ENCODE data around the gene RELA. TPM values are rescaled to one million over a fixed set of nuclear protein-coding genes. Genes with fewer than 3 reads are reported as not detected.

RELA gene
- total RNA-seq, 2 experiments from 2014 or later, result 76.9 to 109 TPM

- ChIA-PET POLR2A (interaction anchor here (0.7 to 3.9 kb wide), 6 partner anchors 9 to 67 kb away, joined by 3 to 18 read pairs (median 8); partner anchors contain the start of genes RELA, RNASEH2C and SIPA1), CTCF (interaction anchor here (0.5 to 2.1 kb wide), 10 partner anchors 9 to 237 kb away, joined by 3 to 6 read pairs (median 4); partner anchors contain the start of genes CCDC85B, KAT5, RELA and SIPA1)
- ATAC-seq, result no peak
- no peak for DNase-seq
- Mint-ChIP-seq H3K27ac (peak overlapping the region; percentile 95), H3K4me1 (peaks cover 47% of the 10 kb centered on the region), H3K9me3 (ENCODE audit: low read depth) (no peaks in the 10 kb centered on the region), H3K27me3 (no peaks in the 10 kb centered on the region), H3K36me3 (ENCODE audit: low read depth) (peaks cover 50% of the 10 kb centered on the region), H3K4me3 (peak overlapping the region; percentile 79)
- intact Hi-C loops (cut with DNase I, micrococcal nuclease), result loop anchor here in 1 of 2 experiments (1.0 to 2.0 kb wide), 2 partner anchors 9 to 15 kb away; partner anchors contain the start of genes RELA and SIPA1
These were observed 9.2 kb downstream of the RELA start for GRCh38 chr11:65653229-65654225.

- intact Hi-C loops (cut with DNase I, micrococcal nuclease), result loop anchor here (1.0 to 2.0 kb wide), 11 partner anchors 10 to 267 kb away; partner anchors contain the start of genes RELA (in 2 of the 2), SIPA1 (in 2 of the 2), C11orf68 (in 1 of the 2) and DRAP1 (in 1 of the 2)
- H3K27ac Mint-ChIP-seq, result peak overlapping the region; percentile 95
- ChIA-PET POLR2A (interaction anchor here (0.7 to 3.9 kb wide), 7 partner anchors 9 to 82 kb away, joined by 3 to 18 read pairs (median 6); partner anchors contain the start of genes RELA, RNASEH2C, SIPA1 and ZNRD2), CTCF (interaction anchor here (0.5 to 2.1 kb wide), 10 partner anchors 9 to 238 kb away, joined by 3 to 6 read pairs (median 4); partner anchors contain the start of genes CCDC85B, KAT5 and RELA)
- H3K4me3 Mint-ChIP-seq, result peak overlapping the region; percentile 79
- peaks cover 45% of the 10 kb centered on the region for H3K4me1 Mint-ChIP-seq
- no peaks in the 10 kb centered on the region for H3K27me3 Mint-ChIP-seq
- H3K9me3 Mint-ChIP-seq (ENCODE audit: low read depth), result no peaks in the 10 kb centered on the region
- H3K36me3 Mint-ChIP-seq (ENCODE audit: low read depth), result peaks cover 48% of the 10 kb centered on the region
- peak; percentile 98 for DNase-seq
- ATAC-seq, result peak; percentile 89
These were observed 10.0 kb downstream of the RELA start for GRCh38 chr11:65652511-65653228.

- DNase-seq (no peak), ATAC-seq (peak; percentile 3)
- Mint-ChIP-seq H3K4me1 (peaks cover 38% of the 10 kb centered on the region), H3K27ac (peak overlapping the region; percentile 85), H3K36me3 (ENCODE audit: low read depth) (peaks cover 41% of the 10 kb centered on the region), H3K9me3 (ENCODE audit: low read depth) (no peaks in the 10 kb centered on the region), H3K4me3 (peak overlapping the region; percentile 67), H3K27me3 (no peaks in the 10 kb centered on the region)
- intact Hi-C loops (cut with DNase I, micrococcal nuclease), result loop anchor here (1.0 to 2.0 kb wide), 11 partner anchors 10 to 267 kb away; partner anchors contain the start of genes SIPA1 (in 2 of the 2), C11orf68 (in 1 of the 2), DRAP1 (in 1 of the 2) and FOSL1 (in 1 of the 2)
- ChIA-PET POLR2A (interaction anchor here (0.7 to 3.9 kb wide), 8 partner anchors 9 to 81 kb away, joined by 3 to 18 read pairs (median 4); partner anchors contain the start of genes RELA, RNASEH2C, SIPA1 and ZNRD2), CTCF (interaction anchor here (0.5 to 2.1 kb wide), 5 partner anchors 85 to 239 kb away, joined by 3 to 5 read pairs (median 3); partner anchors contain the start of gene CCDC85B)
These were observed 10.9 kb downstream of the RELA start for GRCh38 chr11:65651589-65652510.

GRCh38 chr11:65651339-65651588, 11.5 kb downstream of the RELA start:
- intact Hi-C loops (cut with DNase I, micrococcal nuclease), result no loop called here
- H3K36me3 Mint-ChIP-seq (ENCODE audit: low read depth), result peaks cover 36% of the 10 kb centered on the region
- DNase-seq (no peak), ATAC-seq (no peak)
- POLR2A ChIA-PET, result interaction anchor here (1.1 to 1.4 kb wide), 2 partner anchors 12 to 19 kb away, joined by 3 read pairs; no protein-coding TSS in a partner anchor
- no peaks in the 10 kb centered on the region for H3K27me3 Mint-ChIP-seq
- peak overlapping the region; percentile 85 for H3K27ac Mint-ChIP-seq
- H3K9me3 Mint-ChIP-seq (ENCODE audit: low read depth), result no peaks in the 10 kb centered on the region
- H3K4me1 Mint-ChIP-seq, result peaks cover 34% of the 10 kb centered on the region
- H3K4me3 Mint-ChIP-seq, result no peak overlapping the region
- CTCF ChIA-PET, result interaction anchor here (1.0 kb wide), 1 partner anchor 128 kb away, joined by 3 read pairs; no protein-coding TSS in a partner anchor

GRCh38 chr11:65650547-65651338, 12.0 kb downstream of the RELA start:
- peaks cover 31% of the 10 kb centered on the region for H3K4me1 Mint-ChIP-seq
- intact Hi-C loops (cut with DNase I, micrococcal nuclease), result no loop called here
- no peak overlapping the region for H3K4me3 Mint-ChIP-seq
- ATAC-seq (no peak), DNase-seq (no peak)
- no peak overlapping the region for H3K27ac Mint-ChIP-seq
- H3K36me3 Mint-ChIP-seq (ENCODE audit: low read depth), result peaks cover 34% of the 10 kb centered on the region
- ChIA-PET CTCF (no interaction called here), POLR2A (interaction anchor here (1.1 to 1.4 kb wide), 2 partner anchors 13 to 18 kb away, joined by 3 read pairs; no protein-coding TSS in a partner anchor)
- no peaks in the 10 kb centered on the region for H3K27me3 Mint-ChIP-seq
- no peaks in the 10 kb centered on the region for H3K9me3 Mint-ChIP-seq (ENCODE audit: low read depth)

GRCh38 chr11:65649656-65650546, 12.8 kb downstream of the RELA start:
- intact Hi-C loops (cut with DNase I, micrococcal nuclease), result no loop called here
- POLR2A ChIA-PET, result interaction anchor here (1.4 kb wide), 1 partner anchor 13 kb away, joined by 3 read pairs; no protein-coding TSS in a partner anchor
- Mint-ChIP-seq H3K4me3 (no peak overlapping the region), H3K36me3 (ENCODE audit: low read depth) (peaks cover 29% of the 10 kb centered on the region), H3K4me1 (peaks cover 28% of the 10 kb centered on the region), H3K27ac (no peak overlapping the region), H3K9me3 (ENCODE audit: low read depth) (no peaks in the 10 kb centered on the region), H3K27me3 (no peaks in the 10 kb centered on the region)
- DNase-seq (no peak), ATAC-seq (no peak)
- CTCF ChIA-PET, result interaction anchor here (0.6 kb wide), 1 partner anchor 287 kb away, joined by 3 read pairs; no protein-coding TSS in a partner anchor

- Mint-ChIP-seq H3K36me3 (ENCODE audit: low read depth) (peaks cover 29% of the 10 kb centered on the region), H3K27ac (no peak overlapping the region), H3K4me3 (no peak overlapping the region), H3K9me3 (ENCODE audit: low read depth) (no peaks in the 10 kb centered on the region), H3K4me1 (peaks cover 31% of the 10 kb centered on the region), H3K27me3 (no peaks in the 10 kb centered on the region)
- no peak for ATAC-seq
- POLR2A ChIA-PET, result no interaction called here
- no peak for DNase-seq
- intact Hi-C loops (cut with DNase I, micrococcal nuclease), result no loop called here
- CTCF ChIA-PET, result interaction anchor here (0.6 kb wide), 3 partner anchors 83 to 287 kb away, joined by 3 read pairs; no protein-coding TSS in a partner anchor
These were observed 13.7 kb downstream of the RELA start for GRCh38 chr11:65648997-65649493.

- ChIA-PET POLR2A (no interaction called here), CTCF (no interaction called here)
- intact Hi-C loops (cut with DNase I, micrococcal nuclease), result no loop called here
- Mint-ChIP-seq H3K4me3 (no peak overlapping the region), H3K27ac (no peak overlapping the region), H3K27me3 (no peaks in the 10 kb centered on the region), H3K36me3 (ENCODE audit: low read depth) (peaks cover 40% of the 10 kb centered on the region), H3K4me1 (peaks cover 28% of the 10 kb centered on the region), H3K9me3 (ENCODE audit: low read depth) (no peaks in the 10 kb centered on the region)
- no peak for ATAC-seq
- DNase-seq, result no peak
These were observed 15.6 kb downstream of the RELA start for GRCh38 chr11:65646958-65647701.
